OCI-M2 (cell line): ENCODE results near the gene PRRC2C.
"Not testable (repeated sequence)": the region's sequence is repeated elsewhere in the genome, so short reads cannot be mapped to it uniquely, and the experiment has no call there.

Source experiments
- DNase-seq: peaks from one replicate; lab custom pipeline; 2025; ENCODE audit not compliant: unreplicated experiment; lab: John Stamatoyannopoulos, UW

PRRC2C gene

DNA sequence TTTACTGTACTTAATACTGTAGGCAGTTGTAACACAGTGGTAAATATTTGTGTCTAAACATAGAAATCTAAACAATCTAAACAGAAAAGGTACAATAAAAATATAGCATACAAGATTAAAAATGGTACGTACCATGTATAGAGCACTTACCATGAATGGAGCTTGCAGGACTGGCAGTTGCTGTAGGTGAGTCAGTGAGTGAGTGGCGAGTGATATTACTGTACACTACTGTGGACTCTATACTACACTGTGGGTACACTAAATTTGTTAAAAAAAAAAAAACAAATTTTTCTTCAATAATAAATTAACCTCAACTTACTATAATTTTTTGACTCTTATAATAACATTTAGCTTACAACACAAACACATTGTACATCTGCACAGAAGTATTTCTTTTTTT, 97.3 kb downstream of the PRRC2C start:
- no peak for DNase-seq

DNA sequence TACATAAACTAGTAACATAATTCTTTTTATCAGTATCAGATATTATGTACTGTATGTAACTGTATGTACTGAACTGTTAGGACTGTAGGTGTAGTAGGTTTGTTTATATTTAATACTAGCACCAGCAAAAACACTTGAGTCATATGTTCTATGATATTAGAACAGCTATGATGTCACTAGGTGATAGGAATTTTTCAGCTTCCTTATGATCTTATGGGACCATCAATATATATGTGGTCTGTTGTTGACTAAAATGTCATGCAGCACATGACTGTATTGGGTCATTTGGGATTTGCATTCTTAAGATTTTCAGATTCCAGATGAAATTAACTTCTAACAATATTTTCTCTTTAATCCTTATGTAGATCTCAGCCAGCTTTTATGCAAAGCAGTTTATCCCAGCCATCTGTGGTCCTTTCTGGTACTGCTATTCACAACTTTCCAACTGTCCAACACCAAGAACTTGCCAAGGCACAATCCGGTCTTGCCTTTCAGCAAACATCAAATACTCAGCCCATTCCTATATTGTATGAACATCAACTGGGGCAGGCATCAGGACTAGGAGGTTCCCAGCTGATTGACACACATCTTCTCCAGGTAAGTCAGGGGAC, 98.4 kb downstream of the PRRC2C start:
- DNase-seq = no peak

DNA sequence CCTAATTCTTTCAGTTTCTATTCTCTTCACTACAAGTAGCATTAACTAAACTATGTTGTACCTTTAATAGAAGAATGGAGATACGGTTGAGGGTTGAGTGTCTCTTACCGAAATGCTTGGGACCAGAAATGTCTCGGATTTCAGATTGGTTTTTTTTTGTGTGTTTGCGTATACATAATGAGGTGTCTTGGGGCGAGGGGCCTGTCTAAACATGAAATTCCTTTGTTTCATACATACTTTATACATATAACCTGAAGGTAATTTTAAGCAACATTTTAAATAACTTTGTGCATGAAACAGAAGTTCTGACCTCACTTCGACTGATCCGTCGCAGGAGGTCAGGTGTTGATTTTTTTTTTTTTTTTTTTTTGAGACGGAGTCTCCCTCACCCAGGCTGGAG, 100.4 kb downstream of the PRRC2C start:
- DNase-seq = no peak

DNA sequence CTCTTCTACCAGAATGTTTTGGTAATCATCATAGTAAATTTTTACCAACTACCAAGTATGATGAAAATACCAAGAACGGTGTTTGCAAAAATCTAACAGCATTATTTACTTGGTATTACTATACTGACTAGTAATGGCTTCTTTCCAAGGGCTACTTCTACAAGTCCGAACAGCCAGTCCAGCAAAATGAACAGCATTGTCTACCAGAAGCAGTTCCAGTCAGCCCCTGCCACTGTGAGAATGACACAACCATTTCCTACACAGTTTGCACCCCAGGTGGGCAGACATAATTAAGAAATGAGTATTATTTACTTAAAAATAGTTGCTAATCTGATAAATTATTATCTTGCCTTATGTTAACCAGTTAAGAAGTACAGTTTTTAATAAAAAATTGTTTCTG, 102.9 kb downstream of the PRRC2C start:
- no peak for DNase-seq

DNA sequence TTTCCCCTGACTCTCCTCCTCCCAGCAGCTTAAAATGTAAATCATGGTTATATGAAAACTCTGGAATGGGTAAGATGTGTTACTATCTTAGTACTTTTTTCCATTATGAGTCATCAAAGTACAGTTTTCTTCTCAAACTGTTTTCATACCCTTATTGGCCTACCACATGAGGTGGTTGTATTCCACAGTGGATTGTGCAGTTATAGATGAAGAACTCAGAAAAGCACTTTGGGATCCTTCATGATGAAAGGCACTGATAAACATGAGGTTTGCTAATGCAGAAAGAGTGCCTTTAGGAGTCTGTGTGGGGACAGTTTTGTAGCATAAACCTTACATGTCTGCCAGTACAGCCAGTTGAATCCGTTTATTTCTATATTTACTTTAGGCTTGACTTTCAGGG, 104.7 kb downstream of the PRRC2C start:
- DNase-seq = no peak

DNA sequence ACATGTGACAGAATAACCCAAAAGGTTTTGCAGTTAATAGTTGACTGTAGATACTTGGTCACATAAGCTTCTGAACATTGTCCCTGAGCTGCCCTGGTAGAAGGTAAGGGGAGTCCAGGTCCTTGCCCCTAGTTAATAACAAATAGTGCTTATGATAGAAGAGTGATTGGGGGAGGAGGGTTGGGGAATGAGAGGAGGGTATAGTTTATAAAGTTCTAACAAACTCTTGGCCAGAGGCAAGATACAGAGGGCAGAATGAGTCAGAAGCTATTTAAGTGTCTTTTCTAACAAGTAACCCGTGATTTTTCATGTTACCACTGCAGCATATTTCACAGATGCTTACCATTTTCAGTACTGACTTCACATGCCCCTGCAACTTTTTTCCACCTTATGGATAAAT, 110.0 kb downstream of the PRRC2C start:
- no peak for DNase-seq

DNA sequence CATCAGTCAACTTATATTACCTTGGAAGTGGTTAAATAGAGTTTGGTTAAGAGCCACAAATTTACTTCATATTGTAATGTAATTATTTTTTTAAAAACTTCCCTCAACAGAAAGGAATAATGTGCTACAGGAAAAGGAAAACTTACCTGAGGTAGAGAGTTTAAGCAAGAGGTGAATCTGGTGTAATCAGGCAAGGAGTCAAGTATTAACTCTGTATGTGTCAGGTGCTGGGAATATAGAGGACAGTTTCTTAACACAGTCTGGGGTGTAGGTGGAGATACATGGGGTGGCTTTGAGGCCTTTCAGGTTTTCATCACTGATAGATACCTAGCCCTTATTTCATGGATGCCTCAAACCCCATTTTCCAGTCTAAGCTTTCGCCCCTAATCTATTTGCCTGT, 110.8 kb downstream of the PRRC2C start:
- DNase-seq = no peak

DNA sequence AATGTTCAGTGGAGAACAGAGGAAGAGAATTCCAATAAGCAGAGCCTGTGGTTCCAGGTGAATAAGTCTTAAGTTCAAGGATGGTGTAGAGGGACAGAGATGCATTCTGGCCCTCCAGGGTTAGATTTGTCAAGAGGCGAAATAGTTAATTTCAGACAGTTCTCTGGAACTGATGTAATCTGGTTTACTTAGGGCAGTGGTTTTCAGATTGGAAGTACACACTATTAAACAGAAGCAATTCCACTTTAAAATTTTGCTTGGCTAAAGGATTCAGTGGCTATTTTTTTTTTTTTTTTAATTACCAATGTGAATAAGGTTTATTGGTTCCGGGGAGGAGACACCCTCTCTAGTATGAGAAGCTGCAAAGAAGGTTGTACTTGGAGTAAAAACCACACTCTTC, 111.4 kb downstream of the PRRC2C start:
- no peak for DNase-seq

DNA sequence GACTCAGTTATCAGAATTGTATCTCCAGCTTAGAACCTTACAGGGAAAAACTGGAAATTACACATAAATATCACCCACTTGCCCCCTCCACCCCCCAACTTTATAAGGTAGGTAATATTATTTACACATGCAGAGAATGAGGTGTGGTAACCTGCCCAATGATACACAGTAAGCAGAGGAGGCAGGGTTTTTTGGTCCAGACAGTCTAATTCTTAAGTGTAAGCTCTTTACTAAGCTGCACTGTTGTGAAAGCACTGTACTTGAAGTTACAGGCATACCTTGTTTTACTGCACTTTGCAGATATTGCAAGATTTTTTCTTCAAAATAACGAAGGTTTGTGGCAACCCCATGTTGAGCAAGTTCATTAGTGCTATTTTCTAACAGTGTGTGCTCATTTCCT, 111.9 kb downstream of the PRRC2C start:
- DNase-seq = no peak

DNA sequence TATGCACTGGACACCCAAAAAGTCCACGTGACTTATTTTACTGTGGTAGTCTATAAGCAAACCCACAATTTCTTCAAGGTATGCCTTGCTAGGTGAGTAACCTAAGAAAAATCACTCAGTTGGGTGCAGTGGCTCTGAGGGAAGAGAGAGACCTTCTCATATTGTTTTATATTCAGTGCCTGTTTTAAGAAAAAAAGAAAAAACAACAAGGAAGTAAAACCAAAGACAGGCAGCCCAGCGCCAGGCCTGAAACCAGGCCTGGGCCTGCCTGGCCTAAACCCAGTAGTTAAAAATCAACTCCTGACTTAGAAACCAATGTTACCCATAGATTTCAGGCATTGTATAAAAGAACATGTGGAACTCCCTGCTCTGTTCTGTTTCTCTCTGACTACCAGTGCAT, 115.0 kb downstream of the PRRC2C start:
- DNase-seq = not testable (repeated sequence)

DNA sequence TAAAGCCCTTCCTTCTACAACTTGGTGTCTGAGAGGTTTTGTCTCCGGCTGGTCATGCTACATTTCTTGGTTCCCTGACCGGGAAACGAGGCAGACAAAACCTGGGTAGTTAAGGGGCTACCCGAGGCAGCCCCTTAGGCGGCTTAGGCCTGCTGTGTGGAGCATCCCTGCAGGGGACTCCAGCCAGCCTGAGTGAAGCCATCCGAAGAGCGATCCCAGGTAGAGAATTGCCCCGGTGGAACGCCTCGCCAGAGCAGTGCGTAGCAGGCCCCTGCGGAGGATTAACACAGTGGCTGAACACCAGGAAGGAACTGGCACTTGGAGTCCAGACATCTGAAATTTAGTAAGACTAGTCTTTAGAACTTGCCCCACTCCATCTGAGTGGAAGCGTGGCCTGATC, 115.5 kb downstream of the PRRC2C start:
- no peak for DNase-seq

DNA sequence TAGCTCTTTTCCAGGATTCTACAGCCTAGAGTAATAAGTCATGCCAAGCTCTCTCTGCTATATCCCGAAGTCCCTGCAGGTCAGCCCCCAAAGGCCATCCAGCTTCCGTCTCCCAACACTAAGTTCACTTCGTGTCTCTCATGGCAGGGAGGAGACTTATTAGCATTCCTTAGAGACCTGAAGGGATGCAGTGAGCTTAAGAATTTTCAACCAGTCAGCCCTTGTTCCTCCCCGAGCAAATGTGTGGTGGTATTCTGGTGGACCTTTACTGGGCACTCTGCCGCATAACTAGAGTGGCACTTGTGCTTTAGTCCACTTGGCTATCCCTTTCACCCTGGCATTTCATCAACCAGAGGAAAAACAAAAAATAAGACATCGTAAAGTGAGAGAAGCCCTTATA, 117.7 kb downstream of the PRRC2C start:
- DNase-seq = not testable (repeated sequence)

DNA sequence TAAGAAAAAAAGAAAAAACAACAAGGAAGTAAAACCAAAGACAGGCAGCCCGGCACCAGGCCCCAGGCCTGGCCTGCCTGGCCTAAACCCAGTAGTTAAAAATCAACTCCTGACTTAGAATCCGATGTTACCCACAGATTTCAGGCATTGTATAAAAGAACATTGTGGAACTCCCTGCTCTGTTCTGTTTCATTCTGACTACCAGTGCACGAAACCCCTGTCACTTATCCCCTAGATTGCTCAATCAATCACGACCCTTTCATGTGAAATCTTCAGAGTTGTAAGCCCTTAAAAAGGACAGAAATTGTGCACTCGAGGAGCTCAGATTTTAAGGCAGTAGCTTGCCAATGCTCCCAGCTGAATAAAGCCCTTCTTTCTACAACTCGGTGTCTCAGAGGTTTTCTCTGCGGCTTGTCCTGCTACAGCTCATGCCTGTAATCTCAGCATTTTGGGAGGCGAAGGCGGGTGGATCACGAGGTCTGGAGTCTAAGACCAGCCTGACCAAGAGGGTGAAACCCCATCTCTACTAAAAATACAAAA, 121.1 kb downstream of the PRRC2C start:
- DNase-seq = no peak

DNA sequence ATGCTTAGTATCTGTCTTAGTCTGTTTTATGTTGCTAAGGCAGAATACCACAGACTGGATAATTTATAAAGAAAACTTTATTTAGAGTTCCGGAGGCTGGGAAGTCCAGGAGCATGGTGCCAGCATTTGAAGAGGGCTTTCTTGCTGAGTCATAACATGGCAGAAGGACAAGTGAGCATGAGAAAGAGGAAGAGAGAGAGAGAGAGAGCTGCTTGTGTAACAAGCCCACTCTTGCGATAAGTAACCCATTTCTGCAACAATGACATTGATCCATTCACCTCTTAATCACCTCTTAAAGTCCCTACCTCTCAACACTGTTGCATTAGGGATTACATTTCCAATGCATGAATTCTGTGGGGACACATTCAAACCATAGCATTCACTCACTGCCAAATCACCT, 125.1 kb downstream of the PRRC2C start:
- DNase-seq = no peak

DNA sequence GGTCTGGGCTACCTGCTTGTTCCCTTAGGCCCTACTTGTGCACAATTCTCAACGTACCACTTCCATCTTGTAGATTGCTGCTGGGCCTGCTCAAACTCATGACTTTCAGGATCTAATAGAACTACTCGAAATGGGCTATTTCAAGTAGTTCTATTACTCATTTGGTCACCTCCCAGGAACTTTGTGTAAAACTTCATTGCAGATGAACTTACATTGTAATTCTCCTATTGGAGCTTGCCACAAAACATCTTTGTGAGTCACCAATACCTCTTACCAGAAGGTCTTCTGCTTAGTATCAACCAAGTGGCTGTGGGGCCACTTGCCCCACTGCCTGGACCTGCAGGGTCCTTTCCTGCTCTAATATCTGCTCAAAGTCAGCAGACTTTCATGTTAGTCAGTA, 126.0 kb downstream of the PRRC2C start:
- no peak for DNase-seq

DNA sequence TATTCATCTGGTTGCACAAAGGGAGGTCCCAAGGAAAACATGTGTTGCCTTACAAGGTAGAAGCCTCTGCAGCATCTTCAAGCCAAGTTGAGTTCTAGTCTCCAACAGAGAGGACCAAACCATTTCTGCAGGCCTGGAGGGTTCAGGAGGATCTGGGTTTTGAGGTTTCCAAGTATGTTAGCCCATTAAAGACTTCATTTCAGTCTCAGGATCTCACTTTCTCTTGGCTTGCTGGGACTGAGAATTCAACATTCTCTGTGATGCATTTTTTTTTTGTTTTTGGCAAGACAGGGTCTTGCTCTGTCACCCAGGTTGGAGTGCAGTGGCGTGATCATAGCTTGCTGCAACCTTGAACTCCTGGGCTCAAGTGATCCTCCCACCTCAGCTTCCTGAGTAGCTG, 128.0 kb downstream of the PRRC2C start:
- no peak for DNase-seq

DNA sequence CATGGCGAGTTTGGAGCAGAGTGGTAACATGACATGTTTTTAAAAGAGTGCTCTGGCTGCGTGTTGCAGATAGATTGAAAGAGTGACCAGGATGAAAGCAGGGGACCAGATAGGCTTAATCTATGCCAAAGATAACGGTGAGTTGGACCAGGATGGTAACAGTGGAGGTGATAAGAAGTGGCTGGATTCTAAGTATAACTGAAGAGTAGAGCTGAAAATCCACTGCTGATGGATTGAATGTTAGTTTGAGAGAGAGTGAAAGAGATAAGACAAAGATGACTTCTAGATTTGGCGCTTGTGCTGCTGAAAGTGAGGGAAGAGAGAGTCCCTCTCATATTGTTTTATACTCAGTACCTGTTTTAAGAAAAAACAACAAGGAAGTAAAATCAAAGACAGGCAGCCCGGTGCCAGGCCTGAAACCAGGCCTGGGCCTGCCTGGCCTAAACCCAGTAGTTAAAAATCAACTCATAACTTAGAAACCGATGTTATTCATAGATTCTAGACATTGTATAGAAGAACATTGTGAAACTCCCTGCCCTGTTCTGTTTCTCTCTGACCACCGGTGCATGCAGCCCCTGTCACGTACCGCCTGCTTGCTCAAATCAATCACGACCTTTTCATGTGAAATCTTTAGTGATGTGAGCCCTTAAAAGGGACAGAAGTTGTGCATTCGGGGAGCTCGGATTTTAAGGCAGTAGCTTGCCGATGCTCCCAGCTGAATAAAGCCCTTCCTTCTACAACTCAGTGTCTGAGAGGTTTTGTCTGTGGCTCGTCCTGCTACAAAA, 130.0 kb downstream of the PRRC2C start:
- not testable (repeated sequence) for DNase-seq

DNA sequence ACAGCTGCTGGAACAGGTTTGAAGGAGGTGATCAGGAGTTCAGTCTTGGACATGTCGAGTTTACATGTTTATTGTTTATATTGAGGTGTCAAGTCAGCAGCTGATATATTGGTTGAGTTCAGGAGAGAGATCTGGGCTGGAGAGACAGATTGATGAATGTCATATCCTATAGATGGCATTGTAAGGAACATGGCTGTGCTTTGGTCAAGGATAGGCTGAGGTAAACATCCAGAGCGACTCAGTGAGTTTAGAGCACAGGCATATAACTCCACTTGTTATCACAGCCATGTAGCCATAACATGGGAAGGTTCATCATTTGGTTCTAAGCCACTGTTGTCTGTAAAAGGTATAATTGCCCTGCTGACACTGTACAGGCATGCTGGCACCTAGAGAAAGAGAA, 131.3 kb downstream of the PRRC2C start:
- DNase-seq = no peak

DNA sequence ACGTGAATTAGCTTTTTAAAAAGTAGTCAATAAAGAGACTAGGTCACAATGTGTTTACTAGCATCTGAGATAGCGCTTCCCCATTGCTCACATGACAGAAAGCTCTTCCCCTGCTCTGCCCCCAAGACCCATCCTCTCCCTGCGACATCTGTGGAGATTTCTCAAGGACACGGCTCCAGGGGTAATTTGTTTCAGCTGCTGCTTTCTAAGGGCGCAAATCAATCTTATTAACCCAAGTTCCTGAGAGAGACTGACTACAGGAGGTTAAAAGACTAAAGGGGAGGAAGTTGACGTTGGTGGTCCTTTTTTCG, 136.8 kb downstream of the PRRC2C start, which contains the start of gene MYOCOS:
Gene MYOCOS, plus strand, starts transcription at position 92 of the 311 bp plus-strand sequence. CDS start 1,641 bp downstream, outside the sequence.
- no peak for DNase-seq

DNA sequence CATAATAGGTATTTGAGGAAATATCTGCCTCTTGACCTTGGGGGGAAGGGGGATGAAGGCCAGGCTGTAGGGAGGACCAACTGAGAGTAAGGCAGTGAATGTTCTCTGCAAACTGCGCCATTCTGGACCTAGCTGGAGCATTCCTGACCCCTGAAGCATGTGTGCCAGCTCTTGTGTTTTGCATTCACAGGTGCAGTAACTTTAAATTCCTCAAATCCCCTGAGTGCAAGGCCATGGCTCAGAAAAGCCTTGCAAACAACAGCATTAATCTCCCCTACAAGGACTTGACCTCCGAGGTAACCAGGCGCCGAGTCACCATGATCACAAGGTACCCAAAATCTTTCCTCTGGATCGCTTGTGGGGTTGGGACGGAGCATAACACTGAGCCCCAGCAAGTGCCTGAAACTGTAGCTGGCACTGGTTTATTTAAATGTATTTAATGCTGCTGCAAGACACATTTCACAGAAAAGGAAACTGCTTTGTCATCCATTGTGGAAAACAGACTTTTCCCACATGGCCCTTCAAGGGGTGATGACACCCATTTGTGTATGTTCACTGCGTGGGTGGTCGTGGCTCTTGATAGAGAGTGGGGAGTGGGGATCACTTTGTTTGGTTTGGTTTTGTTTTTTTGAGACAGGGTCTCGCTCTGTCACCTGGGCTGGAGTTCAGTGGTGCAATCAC, 138.5 kb downstream of the PRRC2C start:
- no peak for DNase-seq

DNA sequence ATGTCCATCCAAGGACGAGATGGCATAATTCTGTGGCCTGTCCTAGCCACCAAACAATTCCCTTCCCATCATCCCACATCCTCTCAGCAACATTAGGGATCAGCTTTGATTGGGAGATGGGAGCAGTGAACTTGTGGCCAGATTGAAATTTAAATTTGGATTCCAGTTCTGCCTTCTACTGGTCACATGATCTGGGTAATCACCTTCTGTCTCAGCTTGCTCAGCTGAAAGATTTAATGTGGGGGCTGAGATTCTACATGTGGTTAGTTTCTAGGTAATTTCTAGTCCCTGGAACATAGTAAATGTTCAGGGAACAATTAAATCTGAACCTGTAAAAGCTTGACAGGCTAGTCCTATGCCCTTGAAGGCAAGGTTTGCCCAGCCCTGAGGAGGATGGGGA, 139.9 kb downstream of the PRRC2C start:
- DNase-seq = no peak

DNA sequence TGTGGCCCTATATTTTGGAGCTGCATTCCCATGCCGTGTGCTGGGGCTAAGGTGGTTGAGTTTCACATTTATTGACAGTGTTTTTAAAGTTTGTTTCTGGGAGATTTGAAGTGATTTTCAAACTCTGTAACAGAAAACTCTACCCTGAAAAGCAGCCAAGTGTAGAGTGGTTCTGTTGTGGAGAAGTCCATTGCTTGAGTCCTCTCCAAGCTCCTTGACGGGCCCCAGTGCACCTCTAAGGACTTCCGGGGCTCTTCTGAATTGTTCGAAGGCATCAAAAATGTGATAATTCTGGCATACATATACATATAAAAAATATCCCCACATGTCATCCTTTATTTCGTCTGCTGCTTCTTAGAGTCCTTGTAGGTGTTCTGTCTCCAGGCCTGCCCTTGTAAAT, 141.7 kb downstream of the PRRC2C start:
- no peak for DNase-seq
